Transverse colon (tissue), 4 donors: ENCODE data around the gene SMG6. TPM values are rescaled to one million over a fixed set of nuclear protein-coding genes. Genes with fewer than 3 reads are reported as not detected.

ENCODE experiments used
- DNase-seq: peaks from one replicate; pipeline ENCODE4 v3.0.0-alpha.2; 2019
- H3K27ac ChIP-seq, 4 donors: fragments of 200-600 bp; sonication (generic); 2 replicates each; pipeline ENCODE4 v1.5.1; 2016 to 2018; ENCODE audit warnings: inconsistent platforms in 4 of 4
- H3K27me3 ChIP-seq: fragments of 200-600 bp; sonication (generic); 2 replicates; pipeline ENCODE4 v1.5.1; 2017; ENCODE audit warnings: inconsistent platforms
- H3K36me3 ChIP-seq, 4 donors: fragments of 200-600 bp; sonication (generic); 2 replicates each; pipeline ENCODE4 v1.5.1; 2017 to 2019; ENCODE audit warnings: inconsistent platforms in 4 of 4
- H3K4me1 ChIP-seq, 4 donors: fragments of 200-600 bp; sonication (generic); 2 replicates each; pipeline ENCODE4 v1.5.1; 2017 to 2020; ENCODE audit warnings: inconsistent platforms in 4 of 4
- H3K4me3 ChIP-seq, 4 donors: fragments of 200-600 bp; sonication (generic); 1 replicate in 1 of 4; 2 replicates in 3 of 4; pipeline versions ENCODE4 v1.5.1 to v1.6.1; 2017 to 2019; ENCODE audit warnings: inconsistent platforms in 4 of 4
- H3K9me3 ChIP-seq, 2 donors: fragments of 200-600 bp; sonication (generic); 2 replicates each; pipeline ENCODE4 v1.5.1; 2017 to 2019; ENCODE audit warnings: inconsistent platforms in 2 of 2
- CTCF ChIP-seq, 5 experiments: fragments of 200-600 bp in 3 of 5; fragments of 450-650 bp in 2 of 5; sonication (generic) in 3 of 5; IDR thresholded peaks; 1 replicate in 2 of 5; 2 replicates in 3 of 5; pipeline ENCODE4 v1.5.1; 2016 to 2017; ENCODE audit warnings: antibody characterized with exemption in 5 of 5, inconsistent platforms in 3 of 5, mild to moderate bottlenecking in 2 of 5, moderate library complexity in 1 of 5
- EP300 ChIP-seq: sonication (generic); formaldehyde crosslinking; IDR thresholded peaks from one replicate; pipeline ENCODE4 v1.6.1; 2017; ENCODE audit warnings: antibody characterized with exemption, low read depth
- POLR2A ChIP-seq: fragments of 450-650 bp; IDR thresholded peaks from one replicate; pipeline ENCODE4 v1.6.1; 2016; ENCODE audit warnings: antibody characterized with exemption, mild to moderate bottlenecking, moderate library complexity
- POLR2AphosphoS5 ChIP-seq, 3 donors: sonication (generic); formaldehyde crosslinking; IDR thresholded peaks; one replicate each; pipeline ENCODE4 v1.6.1; 2016; ENCODE audit warnings: antibody characterized with exemption in 3 of 3
- WGBS, 2 donors: methylation state at CpG; one replicate each; pipeline ENCODE4 v1.1.5; 2018; ENCODE audit warnings: low coverage in 1 of 2; 5-methylcytosine and 5-hydroxymethylcytosine counted together
- in situ Hi-C, 4 donors: fragments of 200-750 bp; cut with MboI; loops; one replicate each; pipeline versions ENCODE4 v1.15.0 to v1.15.1; 2017; ENCODE audit warnings: low sequenced_read_pairs in 3 of 4, low pct_ligation_motif_present in 1 of 4, low pct_unique_long_range_greater_than_20kb in 1 of 4
- intact Hi-C: fragments of 100-400 bp; cut with DNase I; formaldehyde crosslinking; loops from one replicate; pipeline ENCODE4 v1.15.1; 2023; ENCODE audit warnings: low total_unique reads
- total RNA-seq, 4 donors: library from RNA; depleted of rRNA; stranded (reverse); fragments of >200 nt; gene quantifications; one replicate each; pipeline ENCODE4 v1.1.0, GENCODE V29; 2016

Gene SMG6
- total RNA-seq, 4 donors from 2014 or later: 28.6 to 112 (median 39.1) TPM

GRCh38 chr17:2101448-2102257 is 201.9 kb downstream of the SMG6 start:
- 42 to 80% methylated on average over 3 to 15 of the region's 15 CpGs for WGBS, 2 donors
- in situ Hi-C loops: no loop called here
- peak in 2 of 3 donors; percentile 44 to 53 for TF ChIP-seq POLR2AphosphoS5 (IDR thresholded peaks at IDR 0.05)
- TF ChIP-seq CTCF (IDR thresholded peaks at IDR 0.05): no peak
- intact Hi-C loops: no loop called here
- Histone ChIP-seq H3K27ac (peak overlapping the region; percentile 27 to 68 (median 62)), H3K9me3 (no peaks in the 10 kb centered on the region), H3K4me1 (peaks cover 0 to 24% (median 21%) of the 10 kb centered on the region in 4 donors), H3K36me3 (no peaks in the 10 kb centered on the region), H3K4me3 (no peak overlapping the region), H3K27me3 (no peaks in the 10 kb centered on the region)
- DNase-seq: peak; percentile 94

GRCh38 chr17:2095536-2095910 is 208.1 kb downstream of the SMG6 start:
- Histone ChIP-seq H3K36me3 (no peaks in the 10 kb centered on the region), H3K4me1 (peaks cover 0 to 19% (median 10%) of the 10 kb centered on the region in 4 donors), H3K27me3 (no peaks in the 10 kb centered on the region), H3K27ac (peak overlapping the region in 2 of 4 donors; percentile 15 to 40), H3K9me3 (no peaks in the 10 kb centered on the region), H3K4me3 (no peak overlapping the region)
- in situ Hi-C loops (no loop called here), intact Hi-C loops (no loop called here)
- DNase-seq: no peak
- no peak for TF ChIP-seq POLR2A
- TF ChIP-seq CTCF (IDR thresholded peaks at IDR 0.05): no peak
- no peak for TF ChIP-seq EP300
- WGBS, 2 donors: 86% methylated on average over 10 of the region's 10 CpGs; no CpG with 5 or more reads in 1 of the 2 donors

- peak overlapping the region in 2 of 4 donors; percentile 15 to 40 for H3K27ac ChIP-seq
- H3K9me3 ChIP-seq: no peaks in the 10 kb centered on the region
- peak; percentile 33 for DNase-seq
- intact Hi-C loops: no loop called here
- no peak overlapping the region for H3K4me3 ChIP-seq
- H3K27me3 ChIP-seq: no peaks in the 10 kb centered on the region
- WGBS, 2 donors: 69 to 96% methylated on average over 4 to 12 of the region's 12 CpGs
- H3K4me1 ChIP-seq: peaks cover 0 to 24% (median 13%) of the 10 kb centered on the region in 4 donors
- no peaks in the 10 kb centered on the region for H3K36me3 ChIP-seq
- in situ Hi-C loops: no loop called here
- no peak for TF ChIP-seq POLR2A
- TF ChIP-seq CTCF (IDR thresholded peaks at IDR 0.05): peak; percentile 24 to 40 (median 32)
Observed at GRCh38 chr17:2094891-2095535, 208.6 kb downstream of the SMG6 start.

GRCh38 chr17:2093349-2093748 is 210.2 kb downstream of the SMG6 start:
- intact Hi-C loops (no loop called here), in situ Hi-C loops (no loop called here)
- no peak for DNase-seq
- Histone ChIP-seq H3K4me1 (peaks cover 3 to 36% (median 22%) of the 10 kb centered on the region in 4 donors), H3K4me3 (no peak overlapping the region), H3K9me3 (no peaks in the 10 kb centered on the region), H3K36me3 (no peaks in the 10 kb centered on the region), H3K27me3 (no peaks in the 10 kb centered on the region), H3K27ac (peak overlapping the region in 1 of 4 donors; percentile 1)
- no peak for TF ChIP-seq EP300
- no peak for TF ChIP-seq CTCF (IDR thresholded peaks at IDR 0.05)
- whole genome bisulfite sequencing, 2 donors: 53 to 66% methylated on average over 3 to 5 of the region's 5 CpGs
